Activated CD4-positive, alpha-beta T cell treated with anti-CD3 and anti-CD28 coated beads, Interleukin-2, amount 50 U/mL, for 48 hours (primary cell): ENCODE results near the gene EFNA3.

Experiments used
- DNase-seq, 2 experiments: peaks; one replicate each; pipeline ENCODE4 v3.0.0-alpha.2; 2020

The EFNA3 gene

DNA sequence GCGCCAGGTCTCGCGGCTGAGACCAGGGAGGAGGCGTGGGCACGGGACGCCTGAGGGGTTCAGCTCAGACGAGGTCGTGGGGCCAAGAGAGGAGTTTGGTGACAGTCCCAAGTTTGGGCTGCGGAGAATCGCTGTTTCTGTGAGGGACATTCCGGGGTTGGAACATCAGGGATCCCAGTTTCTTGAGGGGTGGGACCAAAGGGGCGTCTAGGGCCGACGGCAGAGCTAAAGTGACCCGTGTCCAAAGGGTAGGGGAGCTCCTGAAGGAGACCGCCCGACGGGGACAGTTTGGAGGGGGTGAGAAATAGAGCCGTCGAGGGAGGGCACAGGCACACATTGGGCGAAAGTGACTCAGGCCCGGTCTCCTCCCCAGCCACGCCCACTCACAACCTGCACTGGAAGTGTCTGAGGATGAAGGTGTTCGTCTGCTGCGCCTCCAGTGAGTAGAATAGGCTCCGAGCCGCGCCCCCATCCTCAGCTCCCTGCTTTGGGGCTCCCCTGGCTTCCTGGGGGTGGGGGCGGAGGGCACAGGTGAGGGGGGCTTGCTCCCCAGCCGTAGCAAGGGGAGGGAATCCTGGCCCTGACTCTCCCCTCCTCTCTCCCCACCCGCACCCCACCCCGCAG, 7.0 kb downstream of the EFNA3 start:
- DNase-seq = peak; percentile 83 to 86

DNA sequence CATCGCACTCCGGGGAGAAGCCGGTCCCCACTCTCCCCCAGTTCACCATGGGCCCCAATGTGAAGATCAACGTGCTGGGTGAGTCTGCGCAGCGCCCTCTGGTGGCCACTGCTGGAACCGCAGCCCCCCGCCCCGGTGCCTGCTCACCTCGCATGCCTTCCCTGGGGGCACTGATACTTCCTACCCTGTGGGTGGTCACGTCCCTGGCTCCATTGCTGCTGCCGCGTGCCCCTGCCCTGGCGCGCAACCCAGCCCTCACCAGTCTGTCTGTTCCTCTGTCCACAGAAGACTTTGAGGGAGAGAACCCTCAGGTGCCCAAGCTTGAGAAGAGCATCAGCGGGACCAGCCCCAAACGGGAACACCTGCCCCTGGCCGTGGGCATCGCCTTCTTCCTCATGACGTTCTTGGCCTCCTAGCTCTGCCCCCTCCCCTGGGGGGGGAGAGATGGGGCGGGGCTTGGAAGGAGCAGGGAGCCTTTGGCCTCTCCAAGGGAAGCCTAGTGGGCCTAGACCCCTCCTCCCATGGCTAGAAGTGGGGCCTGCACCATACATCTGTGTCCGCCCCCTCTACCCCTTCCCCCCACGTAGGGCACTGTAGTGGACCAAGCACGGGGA, 7.6 kb downstream of the EFNA3 start:
- peak; percentile 86 to 89 for DNase-seq

DNA sequence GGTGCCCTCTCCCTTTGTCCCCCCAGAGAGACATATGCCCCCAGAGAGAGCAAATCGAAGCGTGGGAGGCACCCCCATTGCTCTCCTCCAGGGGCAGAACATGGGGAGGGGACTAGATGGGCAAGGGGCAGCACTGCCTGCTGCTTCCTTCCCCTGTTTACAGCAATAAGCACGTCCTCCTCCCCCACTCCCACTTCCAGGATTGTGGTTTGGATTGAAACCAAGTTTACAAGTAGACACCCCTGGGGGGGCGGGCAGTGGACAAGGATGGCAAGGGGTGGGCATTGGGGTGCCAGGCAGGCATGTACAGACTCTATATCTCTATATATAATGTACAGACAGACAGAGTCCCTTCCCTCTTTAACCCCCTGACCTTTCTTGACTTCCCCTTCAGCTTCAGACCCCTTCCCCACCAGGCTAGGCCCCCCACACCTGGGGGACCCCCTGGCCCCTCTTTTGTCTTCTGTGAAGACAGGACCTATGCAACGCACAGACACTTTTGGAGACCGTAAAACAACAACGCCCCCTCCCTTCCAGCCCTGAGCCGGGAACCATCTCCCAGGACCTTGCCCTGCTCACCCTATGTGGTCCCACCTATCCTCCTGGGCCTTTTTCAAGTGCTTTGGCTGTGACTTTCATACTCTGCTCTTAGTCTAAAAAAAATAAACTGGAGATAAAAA, 8.4 kb downstream of the EFNA3 start:
- no peak for DNase-seq

DNA sequence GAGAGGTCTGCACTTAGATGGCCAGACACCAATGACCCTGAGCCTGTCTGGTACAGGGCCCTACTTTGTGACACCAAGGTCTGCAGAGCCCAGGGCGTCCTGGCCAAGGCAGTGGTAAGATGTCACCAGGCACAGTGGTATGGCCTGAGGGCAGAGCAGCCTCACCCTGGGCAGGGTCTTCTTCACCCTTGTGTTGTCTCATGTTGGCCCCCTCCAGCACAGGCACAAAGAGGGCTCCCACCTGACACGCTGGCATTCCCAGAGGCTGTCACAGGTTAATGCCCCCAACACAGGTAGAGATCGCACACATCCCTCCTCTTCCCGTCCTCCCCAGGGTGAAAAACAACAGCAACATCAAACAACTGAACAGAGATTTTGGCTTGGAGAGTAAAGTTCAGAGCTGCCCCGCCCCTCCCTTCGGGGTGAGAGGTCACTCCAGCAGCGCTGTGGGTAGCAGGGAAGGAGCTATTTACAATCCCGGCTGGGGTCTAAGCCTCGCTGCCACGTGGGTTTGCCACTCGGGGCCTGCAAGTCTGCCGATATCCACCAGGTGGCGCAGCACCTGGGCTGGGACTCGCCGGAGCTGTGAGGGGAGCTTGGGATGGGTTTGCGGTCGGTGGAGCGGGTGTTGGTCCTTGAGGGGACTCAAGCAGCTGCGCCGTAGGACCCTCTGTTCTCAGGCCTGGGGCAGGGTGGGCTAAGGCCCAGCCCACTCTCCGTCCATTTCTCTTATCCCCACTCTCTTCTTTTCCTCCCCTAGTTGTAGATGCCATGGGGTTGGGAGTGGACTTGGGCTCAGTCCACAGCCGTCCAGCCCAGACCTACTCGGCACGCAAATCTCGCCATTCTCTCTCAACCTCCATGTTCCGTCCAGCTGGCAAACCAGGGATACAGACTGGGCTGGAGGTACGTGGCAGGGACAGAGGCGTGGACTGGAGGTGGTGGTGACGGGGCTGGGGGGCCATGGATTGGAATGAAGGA, 12.7 kb downstream of the EFNA3 start:
- peak; percentile 87 to 89 for DNase-seq

DNA sequence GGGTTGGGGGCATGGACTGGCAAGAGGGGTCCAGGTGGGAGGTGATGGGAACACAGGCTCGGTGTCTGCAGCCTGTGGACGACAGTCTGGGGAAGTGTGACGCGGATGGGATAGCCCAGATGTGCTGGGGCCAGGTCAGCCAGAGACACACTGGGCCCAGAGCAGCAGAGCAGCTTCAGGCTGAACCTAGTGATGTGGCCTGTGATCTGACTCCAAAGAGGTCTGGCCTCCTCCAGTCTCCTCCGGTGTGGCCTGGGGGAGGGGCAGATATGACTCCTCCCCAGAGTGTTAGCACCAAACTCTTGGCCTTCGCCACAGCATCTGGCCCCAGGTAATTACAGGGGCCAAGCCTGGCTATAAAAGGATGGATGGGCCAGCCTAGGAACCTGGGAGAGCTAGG, 13.5 kb downstream of the EFNA3 start:
- no peak for DNase-seq

DNA sequence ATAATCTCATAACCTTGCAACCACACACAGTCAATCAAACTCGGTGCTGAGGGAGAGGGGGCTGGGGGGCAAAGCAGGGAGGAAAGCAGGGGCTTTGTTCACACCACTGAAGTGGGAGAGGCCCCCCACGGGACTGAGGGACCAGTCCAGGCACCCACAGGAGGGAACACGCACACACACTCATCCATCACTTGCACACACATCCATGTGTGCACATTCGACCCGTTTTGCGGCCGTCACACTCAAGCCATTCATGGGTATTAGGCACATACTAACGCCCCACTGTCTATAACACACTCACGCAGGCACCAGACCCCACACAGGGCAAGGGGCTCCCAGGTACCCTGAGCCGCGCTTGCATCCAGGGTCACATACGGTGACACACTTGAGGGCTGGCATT, 14.0 kb downstream of the EFNA3 start:
- no peak for DNase-seq

DNA sequence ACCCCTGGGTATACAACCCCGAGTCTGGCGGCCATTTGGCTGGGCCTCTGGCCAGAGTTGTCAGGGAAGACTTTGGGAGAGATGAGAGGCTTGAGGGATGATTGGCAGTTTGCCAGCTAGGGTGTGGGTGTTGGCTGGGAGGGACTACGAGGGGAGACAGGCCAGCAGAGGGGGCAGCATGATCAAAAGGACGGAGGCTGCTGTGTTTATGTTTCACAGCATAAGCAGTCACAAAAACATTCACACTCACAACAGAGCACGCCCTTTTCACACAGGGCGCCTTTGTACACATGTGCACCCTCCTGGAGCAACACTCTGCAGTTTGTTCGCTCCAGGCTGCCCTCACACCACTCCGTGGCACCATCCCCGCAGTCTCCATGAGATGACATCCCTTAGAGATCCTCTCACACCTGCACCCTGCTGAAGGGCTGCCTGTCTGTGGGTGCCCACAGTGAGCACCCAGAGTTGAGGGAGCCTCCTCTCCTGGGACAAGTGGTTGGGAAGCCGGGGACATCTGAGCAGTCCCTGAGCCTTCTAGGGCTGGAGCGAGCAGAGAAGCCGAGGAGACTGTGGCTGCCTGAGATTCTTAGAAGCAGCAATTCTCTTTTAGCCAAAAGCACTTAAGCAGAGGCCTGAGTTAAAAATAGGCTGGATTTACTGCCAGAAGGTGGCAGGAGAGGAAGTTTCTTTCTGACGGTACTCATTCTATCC, 15.4 kb downstream of the EFNA3 start:
- DNase-seq = no peak

DNA sequence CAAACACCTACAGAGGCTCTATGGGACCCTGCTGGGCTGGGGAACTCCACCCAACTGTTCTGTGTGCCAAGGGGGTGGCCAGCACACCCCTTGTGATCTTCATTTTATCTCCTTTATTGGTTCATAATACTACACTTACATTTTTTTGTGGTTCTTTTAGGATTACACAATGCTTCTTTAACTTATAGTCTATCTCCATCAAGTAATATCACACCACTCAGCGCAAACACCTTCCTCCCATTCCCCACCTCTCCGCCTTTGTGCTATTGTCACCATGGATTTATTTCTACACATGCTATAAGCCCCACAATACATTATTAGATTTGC, 15.9 kb downstream of the EFNA3 start:
- DNase-seq = no peak

DNA sequence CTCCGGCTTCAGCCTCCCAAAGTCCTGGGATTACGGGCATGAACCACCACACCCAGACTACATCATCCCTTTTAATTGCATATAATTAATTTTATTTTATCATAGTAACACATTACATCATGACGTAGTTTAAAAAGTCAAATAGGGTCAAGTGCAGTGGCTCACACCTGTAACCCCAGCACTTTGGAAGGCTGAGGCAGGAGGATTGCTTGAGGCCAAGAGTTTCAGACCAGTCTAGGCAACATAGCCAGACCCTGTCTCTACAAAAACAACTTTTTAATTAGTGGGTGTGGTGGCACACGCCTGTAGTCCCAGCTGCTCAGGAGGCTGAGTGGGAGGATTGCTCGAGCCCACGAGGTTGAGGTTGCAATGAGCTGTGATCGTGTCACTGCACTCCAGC, 20.7 kb downstream of the EFNA3 start:
- DNase-seq = no peak

DNA sequence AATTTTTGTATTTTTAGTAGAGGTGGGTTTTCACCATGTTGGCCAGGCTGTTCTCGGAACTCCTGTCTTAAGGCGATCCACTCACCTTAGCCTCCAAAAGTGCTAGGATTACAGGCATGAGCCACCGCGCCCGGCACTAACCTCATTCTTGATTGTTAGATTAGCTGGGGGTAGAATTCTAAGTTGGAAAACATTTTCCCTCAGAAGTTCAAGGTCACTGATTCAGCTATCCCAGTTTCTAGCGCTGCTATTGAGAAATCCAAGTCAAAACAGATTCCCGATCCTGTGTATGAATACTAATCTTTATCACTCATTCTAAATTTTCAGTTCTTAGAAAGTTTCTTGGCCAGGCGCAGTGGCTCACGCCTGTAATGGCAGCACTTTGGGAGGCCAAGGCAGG, 24.7 kb downstream of the EFNA3 start:
- no peak for DNase-seq

DNA sequence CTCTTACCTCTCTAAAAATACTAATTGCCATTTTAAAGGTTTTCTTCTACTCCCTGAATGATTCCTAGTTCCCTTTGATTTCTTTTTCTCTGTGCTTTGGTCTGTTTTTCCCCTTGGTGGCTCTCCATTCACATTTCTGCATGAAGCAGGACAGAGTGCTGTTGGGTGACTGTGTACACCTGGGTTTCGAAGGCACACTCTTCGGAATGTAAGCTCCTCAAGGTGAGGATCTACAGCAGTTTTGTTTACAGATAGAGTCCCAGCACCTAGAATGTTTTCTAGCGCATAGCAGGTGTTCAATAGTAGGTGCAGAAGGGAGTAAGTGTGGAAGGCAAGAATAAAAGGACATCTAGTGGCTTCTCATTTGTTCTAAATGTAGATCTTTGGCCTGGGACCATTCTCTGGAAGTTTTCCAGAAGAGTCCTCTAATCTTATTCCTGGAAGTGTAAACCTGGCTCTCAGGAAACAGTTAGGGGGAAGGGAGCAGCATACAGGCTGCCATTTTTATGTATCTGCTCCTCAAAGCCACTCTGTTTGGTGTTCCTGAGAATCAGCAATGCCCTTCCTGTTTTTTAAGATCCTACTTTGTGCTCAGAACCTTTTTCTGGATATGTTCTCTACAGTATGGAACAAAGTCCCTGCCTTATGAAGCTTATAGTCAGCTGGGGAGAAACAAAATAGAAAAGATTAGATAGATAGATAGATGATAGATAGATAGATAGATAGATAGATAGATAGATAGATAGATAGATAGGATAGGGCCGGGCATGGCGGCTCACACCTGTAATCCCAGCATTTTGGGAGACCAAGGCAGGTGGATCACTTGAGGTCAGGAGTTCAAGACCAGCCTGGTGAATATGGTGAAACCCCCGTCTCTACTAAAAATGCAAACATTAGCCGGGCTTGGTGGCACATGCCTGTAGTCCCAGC, 26.2 kb downstream of the EFNA3 start:
- DNase-seq = no peak

DNA sequence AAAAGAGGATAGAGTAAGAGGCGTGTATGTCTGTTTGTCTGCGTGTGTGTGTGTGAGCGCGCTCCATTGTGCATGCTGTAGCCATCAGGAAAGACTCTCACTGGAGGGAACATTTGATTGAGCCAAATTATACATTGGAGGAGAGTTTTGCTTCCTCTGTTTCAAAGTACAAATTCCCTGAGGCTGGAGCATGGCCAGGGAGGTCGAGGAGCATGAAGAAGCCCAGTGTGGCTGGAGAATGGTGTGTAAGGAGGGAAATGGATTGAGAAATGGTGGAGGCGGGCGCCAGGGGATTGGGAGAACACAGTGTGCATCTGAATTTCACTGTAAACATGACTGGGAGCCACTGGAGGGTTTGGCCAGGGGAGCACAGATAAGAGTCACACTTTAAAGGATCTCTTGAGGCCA, 27.0 kb downstream of the EFNA3 start:
- DNase-seq = no peak

DNA sequence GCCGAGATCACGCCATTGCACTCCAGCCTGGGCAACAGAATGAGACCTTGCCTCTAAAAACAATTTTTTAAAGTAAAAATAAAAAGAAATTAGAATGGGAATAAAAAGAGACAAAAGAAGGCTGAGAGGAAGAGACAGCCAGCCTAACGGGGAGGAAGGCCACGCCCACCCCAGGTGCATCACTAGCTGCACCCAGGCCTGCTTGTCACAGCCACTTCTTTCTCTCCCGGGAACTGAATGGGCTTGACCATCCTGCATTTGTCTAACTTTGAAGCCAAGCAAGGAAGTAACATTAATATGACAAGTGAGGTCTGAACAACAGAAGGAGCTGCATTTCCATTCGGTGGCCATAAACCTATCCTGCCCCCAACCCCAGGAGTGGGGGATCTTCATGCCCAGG, 28.2 kb downstream of the EFNA3 start:
- no peak for DNase-seq

DNA sequence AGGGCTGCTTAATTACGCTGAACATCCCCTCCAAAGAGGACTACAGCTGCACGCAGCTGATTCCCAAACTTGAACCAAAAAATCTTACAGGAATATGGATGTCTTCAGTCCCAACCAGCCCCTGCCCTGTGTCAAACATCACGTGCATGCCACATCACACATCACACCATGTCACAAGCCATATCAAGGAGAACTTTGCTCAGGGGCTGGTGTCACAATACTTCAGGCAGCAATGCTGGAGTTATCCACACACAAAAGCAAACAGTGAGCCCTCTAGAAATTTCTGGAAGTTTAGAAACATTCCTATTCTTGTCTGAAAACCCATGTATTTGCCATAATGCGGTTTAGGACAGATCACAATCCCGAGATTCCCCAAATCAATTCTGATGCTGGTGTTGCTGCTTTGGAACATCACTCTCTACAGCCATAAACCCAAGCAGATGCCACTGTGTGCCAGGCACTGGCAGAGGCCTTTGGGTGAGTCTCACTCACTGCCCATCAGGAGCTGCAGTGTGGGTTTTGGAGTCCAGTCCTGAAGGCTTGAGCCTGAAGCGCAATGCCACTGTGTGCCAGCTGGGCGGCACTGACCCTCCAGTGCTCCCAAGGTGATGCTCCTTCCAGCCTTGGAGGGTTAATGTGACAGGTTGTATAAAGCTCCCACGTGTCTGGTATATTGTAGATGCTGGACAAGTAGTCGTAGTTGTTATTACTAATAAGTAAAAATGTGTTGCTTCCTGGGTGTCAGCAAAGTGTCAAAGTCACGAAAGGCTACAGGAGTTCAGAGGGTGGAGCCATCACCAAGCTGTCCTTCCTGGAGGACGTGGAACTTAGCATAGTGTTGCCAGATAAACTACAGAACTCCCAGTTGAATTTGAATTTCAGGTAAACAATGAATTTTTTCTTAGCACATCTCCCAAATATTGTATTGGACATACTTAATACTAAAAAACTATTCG, 28.9 kb downstream of the EFNA3 start:
- no peak for DNase-seq

DNA sequence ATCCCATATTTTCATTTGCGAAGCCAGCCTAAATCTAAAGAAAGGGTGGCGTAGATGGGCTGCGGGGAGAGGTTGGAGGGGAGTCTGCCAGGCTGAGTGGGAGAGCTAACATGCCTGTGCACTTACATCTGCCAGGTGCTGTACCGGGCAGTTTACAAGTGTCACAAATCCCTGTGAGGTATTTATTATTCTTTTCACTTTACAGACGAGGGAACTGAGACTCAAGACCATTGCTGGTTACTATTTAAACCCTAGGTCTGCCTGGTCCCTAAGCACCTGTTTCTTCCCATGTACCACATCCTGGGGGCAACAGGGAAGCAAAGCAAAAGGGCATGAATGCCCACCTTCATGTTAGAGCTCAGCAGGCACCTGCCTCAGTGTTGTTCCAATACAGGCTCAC, 29.7 kb downstream of the EFNA3 start:
- no peak for DNase-seq

DNA sequence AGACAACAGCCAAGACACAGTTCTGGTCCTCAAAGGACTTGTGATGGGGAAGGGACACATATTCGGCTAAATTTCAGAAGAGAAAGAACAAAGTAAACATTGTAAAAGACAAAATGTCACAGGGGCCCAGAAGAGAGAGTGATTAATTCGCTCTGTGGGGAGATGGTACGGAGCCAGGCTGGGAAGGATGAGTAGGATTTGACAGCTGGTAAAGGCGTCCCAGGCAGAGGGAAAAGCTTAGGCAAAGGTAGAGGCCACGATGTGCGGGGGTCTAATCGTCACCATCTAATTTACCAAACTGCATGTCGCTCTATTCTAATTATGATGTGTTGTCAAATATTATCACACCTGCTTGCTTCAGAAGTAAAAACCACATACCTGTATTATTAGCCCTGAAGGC, 31.7 kb downstream of the EFNA3 start:
- no peak for DNase-seq

DNA sequence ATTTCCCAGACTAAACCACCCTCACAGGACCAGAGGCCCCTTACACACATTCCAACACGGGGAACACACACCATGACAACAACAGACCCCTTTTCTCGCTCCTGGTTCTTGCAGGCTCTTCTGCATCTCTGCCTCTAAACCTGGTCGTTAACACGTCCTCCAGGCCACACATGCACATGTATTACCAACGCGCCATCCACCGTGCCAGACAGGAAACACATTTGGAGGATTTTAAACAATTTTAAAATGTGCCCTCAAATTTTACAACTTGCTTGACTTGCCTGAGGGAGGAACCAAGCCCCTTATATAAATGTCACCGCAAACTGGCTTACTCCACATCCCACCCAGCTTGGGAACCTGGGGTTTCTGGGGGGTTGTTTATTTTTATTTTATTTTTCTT, 32.2 kb downstream of the EFNA3 start:
- no peak for DNase-seq

DNA sequence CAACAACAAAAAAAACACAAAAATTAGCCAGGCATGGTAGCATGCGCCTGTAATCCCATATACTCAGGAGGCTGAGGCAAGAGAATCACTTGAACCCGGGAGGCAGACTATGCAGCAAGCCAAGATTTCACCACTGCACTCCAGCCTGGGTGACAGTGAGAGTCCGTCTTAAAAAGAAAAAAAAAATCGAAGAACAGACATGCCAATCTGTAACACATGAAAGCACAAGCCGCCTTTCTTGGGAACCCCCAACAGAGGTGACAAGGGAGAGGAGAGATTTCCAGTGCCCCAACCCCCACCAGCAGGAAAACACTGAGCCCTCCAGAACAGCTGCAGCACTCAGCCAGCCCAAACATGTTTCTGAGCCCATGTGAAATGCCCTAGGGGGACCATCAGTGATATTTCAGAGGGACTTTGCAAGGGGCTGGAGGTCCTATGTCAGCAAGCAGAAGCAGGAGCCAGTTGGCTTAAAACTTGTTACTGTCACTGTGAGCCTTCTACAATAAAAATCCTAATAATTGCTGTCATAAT, 34.9 kb downstream of the EFNA3 start:
- DNase-seq = no peak

DNA sequence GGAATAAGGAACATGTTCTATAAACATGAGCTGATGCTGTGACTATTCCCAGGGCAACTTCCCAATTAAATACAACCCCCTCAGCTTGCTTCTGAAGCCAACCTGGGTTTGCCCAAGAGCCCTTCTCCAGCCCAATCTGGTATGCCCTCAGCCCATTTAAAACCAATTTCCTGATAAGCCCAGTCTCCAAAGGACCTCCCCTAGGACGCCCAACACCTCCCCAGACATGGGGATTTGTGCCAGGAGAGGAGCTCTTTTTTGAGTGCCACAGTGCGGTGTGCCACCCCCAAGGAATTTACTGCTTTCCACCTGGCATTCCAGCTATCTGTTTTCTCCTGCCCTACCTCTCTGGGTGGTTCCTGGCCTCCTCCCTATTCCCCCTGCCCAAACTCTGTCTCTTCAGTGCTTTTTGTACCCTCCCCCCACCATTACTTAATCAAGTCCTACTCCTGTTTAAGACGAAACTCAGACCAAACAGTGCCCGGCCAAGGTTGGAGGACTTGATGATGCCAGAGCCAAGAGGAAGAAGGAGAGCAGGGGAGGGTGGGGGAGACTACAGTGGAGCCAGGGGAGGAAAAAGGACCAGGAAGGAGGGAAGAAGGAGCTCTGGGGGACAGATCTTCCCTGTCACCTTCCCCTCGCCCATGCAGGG, 37.6 kb downstream of the EFNA3 start:
- DNase-seq = no peak

DNA sequence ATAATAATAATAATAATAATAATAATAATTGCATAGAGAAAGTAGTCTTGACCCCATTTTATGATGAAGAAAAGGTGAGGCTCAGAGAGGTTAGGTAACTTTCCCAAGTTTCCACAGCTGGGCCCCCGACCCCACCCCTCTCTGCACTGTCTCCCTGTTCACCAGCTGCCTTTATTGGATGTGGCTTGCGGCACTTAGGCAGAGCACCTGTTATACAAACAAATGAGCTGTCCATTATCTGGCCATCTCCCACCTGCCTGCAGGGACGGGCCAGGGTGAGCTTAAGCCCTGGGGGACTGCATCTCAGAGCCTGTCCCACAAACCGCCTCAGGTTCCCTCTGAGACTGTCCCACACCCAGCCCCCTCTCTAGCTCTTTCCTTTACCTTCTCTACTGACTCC, 39.0 kb downstream of the EFNA3 start:
- no peak for DNase-seq
